GM12891 (cell line): ENCODE data around the gene YTHDF1.

Experiments used
- POLR2A ChIP-seq: IDR thresholded peaks from 2 replicates; pipeline ENCODE4 v1.6.1; 2011; ENCODE audit warnings: low read depth, low read length, control low read depth
- POLR2AphosphoS5 ChIP-seq: IDR thresholded peaks from 2 replicates; pipeline ENCODE4 v1.6.1; 2011; ENCODE audit warnings: low read depth, low read length, control low read depth
- POU2F2 ChIP-seq: IDR thresholded peaks from 2 replicates; pipeline ENCODE4 v1.6.1; 2011; ENCODE audit warnings: low read depth, mild to moderate bottlenecking, control low read depth, low read length, moderate library complexity
- SPI1 ChIP-seq: IDR thresholded peaks from 2 replicates; pipeline ENCODE4 v1.6.1; 2011; ENCODE audit warnings: low read depth, low read length, control low read depth

DNA sequence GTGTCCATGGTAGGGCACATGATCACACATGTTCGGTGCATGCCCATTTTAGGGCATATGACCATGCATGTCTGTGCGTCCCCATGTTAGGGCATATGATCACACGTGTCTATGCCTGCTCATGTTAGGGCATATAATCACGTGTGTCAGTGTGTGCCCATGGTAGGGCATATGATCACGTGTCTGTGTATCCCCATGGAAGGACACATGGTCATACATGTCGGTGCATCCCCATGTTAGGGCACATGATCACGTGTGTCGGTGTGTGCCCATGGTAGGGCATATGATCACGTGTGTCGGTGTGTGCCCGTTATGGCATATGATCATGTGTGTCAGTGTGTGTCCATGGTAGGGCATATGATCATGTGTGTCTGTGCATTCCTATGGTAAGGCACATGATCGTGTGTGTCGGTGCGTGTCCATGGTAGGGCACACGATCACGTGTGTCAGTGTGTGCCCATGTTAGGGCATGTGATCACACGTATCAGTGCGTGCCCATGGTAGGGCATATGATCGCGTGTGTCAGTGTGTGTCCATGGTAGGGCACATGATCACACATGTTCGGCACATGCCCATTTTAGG, 30.6 kb downstream of the YTHDF1 start:
- TF ChIP-seq POLR2AphosphoS5 (no peak), POLR2A (no peak), SPI1 (no peak), POU2F2 (no peak)
